Measurements from ENCODE around the gene CCHCR1. TPM values are rescaled to one million over a fixed set of nuclear protein-coding genes. Genes with fewer than 3 reads are reported as not detected.

CCHCR1 gene
- total and polyA plus RNA-seq, 2 of the 13 experiments (the other 11 are each of a cell fraction or from before 2014, with no cell fraction given), result 14.6 to 28.2 TPM

DNA sequence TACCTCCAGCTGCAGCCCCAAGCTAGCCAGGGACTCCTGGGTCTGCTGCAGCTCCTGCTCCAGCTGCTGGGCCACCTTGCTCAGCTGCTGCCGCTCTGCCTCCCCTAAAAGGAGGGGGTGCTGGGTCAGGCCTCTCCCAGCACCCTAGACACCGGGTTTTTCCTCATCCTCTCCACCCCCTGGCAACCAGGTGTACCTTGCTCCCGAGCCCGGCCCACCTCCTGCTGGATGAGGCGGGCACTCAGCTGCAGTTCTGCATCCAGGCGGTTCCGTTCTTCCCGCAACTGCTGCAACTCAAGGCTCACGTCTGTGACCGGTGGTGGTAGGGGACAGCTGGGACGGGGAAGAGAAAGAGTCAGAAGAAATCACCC is 12.6 kb downstream of the CCHCR1 start (continued):
- TF ChIP-seq ZNF232 (CRISPR knock-in tag; IDR thresholded peaks at IDR 0.05; ENCODE audit: borderline replicate concordance), result no peak

DNA sequence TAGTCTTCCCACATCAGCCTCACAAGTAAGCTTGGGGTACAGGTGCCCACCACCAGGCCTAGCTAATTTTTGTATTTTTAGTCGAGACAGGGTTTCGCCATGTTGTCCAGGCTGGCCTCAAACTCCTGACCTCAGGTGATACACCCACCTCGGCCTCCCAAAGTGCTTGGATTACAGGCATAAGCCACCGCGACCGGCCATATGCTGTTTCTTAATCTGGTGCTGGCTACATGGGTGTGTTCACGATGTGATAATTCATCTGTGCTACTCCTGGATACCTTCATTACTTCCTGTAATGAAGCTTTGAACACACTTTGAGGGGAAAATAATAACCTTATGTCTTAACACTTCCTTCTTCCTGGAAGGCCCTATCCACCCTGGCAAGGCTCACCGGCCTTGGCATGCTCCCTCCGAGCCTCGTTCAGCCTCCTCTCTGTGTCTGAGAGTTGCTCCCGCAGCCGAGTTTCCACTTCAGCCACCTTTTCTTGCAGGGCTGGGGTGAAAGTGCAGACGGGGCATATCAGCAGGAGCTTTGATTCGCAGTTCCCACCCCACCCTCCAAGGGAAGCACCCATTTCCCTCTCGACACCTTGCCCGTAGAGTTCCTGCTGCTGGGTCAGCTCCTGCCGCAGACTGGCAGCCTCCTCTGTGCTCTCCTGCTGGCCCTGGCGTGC is 13.2 kb downstream of the CCHCR1 start:
- CTCF ChIA-PET (ENCODE audit: low intra/inter-chr PET ratio, low total read pairs), result no interaction called here
- FAIRE-seq (no peak), ATAC-seq (no peak), DNase-seq (ENCODE audit: low spot score) (no peak)
- no TSS peak for BruUV-seq (replicated peaks)
- Histone ChIP-seq H3K27ac (ENCODE audit: extremely low read length, insufficient read depth, low read length) (no peak overlapping the region), H4K20me1 (ENCODE audit: insufficient read depth, low read length) (no peaks in the 10 kb centered on the region), H3K27me3 (ENCODE audit: control insufficient read depth in 1 of 2, insufficient read depth in 2 of 2, low read length in 2 of 2) (no peaks in the 10 kb centered on the region), H3K36me3 (replicated peaks in 1 of 2; ENCODE audit: control insufficient read depth in 1 of 2, insufficient read depth in 2 of 2, low read length in 2 of 2) (peaks cover 4 to 18% of the 10 kb centered on the region in 2 experiments; a peak in 4 of 5 replicates), H2AFZ (ENCODE audit: low read length) (no peak overlapping the region), H3K4me3 (replicated peaks in 1 of 3; ENCODE audit: insufficient read depth in 1 of 3, low read depth in 2 of 3, low read length in 3 of 3) (no peak overlapping the region), H3K4me1 (ENCODE audit: insufficient read depth, low read length) (no peaks in the 10 kb centered on the region), H3K9me3 (ENCODE audit: low read length) (no peaks in the 10 kb centered on the region), H3K79me2 (ENCODE audit: insufficient read depth, low read length) (no peaks in the 10 kb centered on the region), H3K9ac (ENCODE audit: insufficient read depth, low read depth, low read length) (no peak overlapping the region), H3K4me2 (ENCODE audit: low read depth, low read length) (no peak overlapping the region)
- in situ Hi-C loops (cut with HindIII; ENCODE audit: extremely low pct_ligation_motif_present, low pct_unique_long_range_greater_than_20kb) (no loop called here), intact Hi-C loops (cut with micrococcal nuclease; ENCODE audit: unreplicated experiment) (no loop called here)
- POLR2A ChIA-PET, result no interaction called here
- TF ChIP-seq KLF9 (CRISPR knock-in tag; IDR thresholded peaks at IDR 0.05; ENCODE audit: low read depth), result no peak
- TF ChIP-seq EP300 (IDR thresholded peaks at IDR 0.05; ENCODE audit: low read depth in 2 of 2, low read length in 2 of 2), result no peak
- no peak for TF ChIP-seq EP300 (CRISPR knock-in tag; IDR thresholded peaks at IDR 0.05; ENCODE audit: borderline replicate concordance)
- WGBS (ENCODE audit: low lambda C conversion rate), result 94% methylated on average over 17 of the region's 18 CpGs

DNA sequence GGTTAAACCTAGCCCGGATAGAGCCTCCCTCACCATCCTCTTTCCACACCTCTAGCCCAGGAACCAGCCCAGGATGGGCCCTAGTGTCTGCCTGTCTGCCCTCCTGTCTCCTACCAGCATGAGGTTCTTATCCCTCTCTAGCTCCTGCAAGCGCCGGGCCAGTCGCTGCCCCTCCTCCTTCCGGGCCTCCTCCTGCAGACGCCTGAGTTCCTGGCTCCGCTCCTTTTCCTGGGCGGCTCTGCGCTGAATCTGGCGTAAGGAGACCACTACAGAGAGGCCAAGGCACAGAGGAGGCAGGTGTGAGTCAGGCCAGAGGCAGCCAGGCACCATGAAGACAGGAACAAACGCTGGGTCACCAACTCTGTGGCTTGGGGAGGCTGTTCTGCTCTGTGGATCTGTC is 14.5 kb downstream of the CCHCR1 start:
- H3K4me1 ChIP-seq (ENCODE audit: insufficient read depth, low read length), result no peaks in the 10 kb centered on the region
- H3K36me3 ChIP-seq (replicated peaks in 1 of 2; ENCODE audit: control insufficient read depth in 1 of 2, insufficient read depth in 2 of 2, low read length in 2 of 2), result peaks cover 4 to 18% of the 10 kb centered on the region in 2 experiments; a peak in 4 of 5 replicates
- no peaks in the 10 kb centered on the region for H4K20me1 ChIP-seq (ENCODE audit: insufficient read depth, low read length)
- intact Hi-C loops (cut with micrococcal nuclease; ENCODE audit: unreplicated experiment), result loop anchor here (2.0 kb wide), 1 partner anchor 16 kb away; no protein-coding TSS in a partner anchor
- H3K4me2 ChIP-seq (ENCODE audit: low read depth, low read length), result no peak overlapping the region
- WGBS (ENCODE audit: low lambda C conversion rate), result 87% methylated on average over 11 of the region's 11 CpGs
- BruUV-seq (replicated peaks), result no TSS peak
- FAIRE-seq (no peak), DNase-seq (ENCODE audit: low spot score) (no peak), ATAC-seq (no peak)
- ChIA-PET CTCF (ENCODE audit: low intra/inter-chr PET ratio, low total read pairs) (no interaction called here), POLR2A (no interaction called here)
- no peak overlapping the region for H3K27ac ChIP-seq (ENCODE audit: extremely low read length, insufficient read depth, low read length)
- H3K4me3 ChIP-seq (replicated peaks in 1 of 3; ENCODE audit: insufficient read depth in 1 of 3, low read depth in 2 of 3, low read length in 3 of 3), result no peak overlapping the region
- H3K9me3 ChIP-seq (ENCODE audit: low read length), result no peaks in the 10 kb centered on the region
- H3K9ac ChIP-seq (ENCODE audit: insufficient read depth, low read depth, low read length), result no peak overlapping the region
- TF ChIP-seq HDAC1 (CRISPR knock-in tag; IDR thresholded peaks at IDR 0.05), result no peak
- TF ChIP-seq ZNF652 (CRISPR knock-in tag; IDR thresholded peaks at IDR 0.05; ENCODE audit: borderline replicate concordance, low read depth), result peak; percentile 34; the same call in 1 of the 2 replicates
- TF ChIP-seq, protein P1, sequence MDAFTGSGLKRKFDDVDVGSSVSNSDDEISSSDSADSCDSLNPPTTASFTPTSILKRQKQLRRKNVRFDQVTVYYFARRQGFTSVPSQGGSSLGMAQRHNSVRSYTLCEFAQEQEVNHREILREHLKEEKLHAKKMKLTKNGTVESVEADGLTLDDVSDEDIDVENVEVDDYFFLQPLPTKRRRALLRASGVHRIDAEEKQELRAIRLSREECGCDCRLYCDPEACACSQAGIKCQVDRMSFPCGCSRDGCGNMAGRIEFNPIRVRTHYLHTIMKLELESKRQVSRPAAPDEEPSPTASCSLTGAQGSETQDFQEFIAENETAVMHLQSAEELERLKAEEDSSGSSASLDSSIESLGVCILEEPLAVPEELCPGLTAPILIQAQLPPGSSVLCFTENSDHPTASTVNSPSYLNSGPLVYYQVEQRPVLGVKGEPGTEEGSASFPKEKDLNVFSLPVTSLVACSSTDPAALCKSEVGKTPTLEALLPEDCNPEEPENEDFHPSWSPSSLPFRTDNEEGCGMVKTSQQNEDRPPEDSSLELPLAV (CRISPR knock-in tag; conservative IDR thresholded peaks at IDR 0.05; ENCODE audit: low read depth), result no peak
- TF ChIP-seq FOXP1 (IDR thresholded peaks at IDR 0.05), result no peak
- no peak for TF ChIP-seq FOXP1 (CRISPR knock-in tag; IDR thresholded peaks at IDR 0.05)
- no peak for TF ChIP-seq ZNF7 (CRISPR knock-in tag; IDR thresholded peaks at IDR 0.05)
- in situ Hi-C loops (cut with HindIII; ENCODE audit: extremely low pct_ligation_motif_present, low pct_unique_long_range_greater_than_20kb), result no loop called here
- H3K27me3 ChIP-seq (ENCODE audit: control insufficient read depth in 1 of 2, insufficient read depth in 2 of 2, low read length in 2 of 2), result no peaks in the 10 kb centered on the region
- H3K79me2 ChIP-seq (ENCODE audit: insufficient read depth, low read length), result no peaks in the 10 kb centered on the region
- no peak overlapping the region for H2AFZ ChIP-seq (ENCODE audit: low read length)

All from HepG2 (cell line).